SK-N-SH (cell line): ENCODE data around the gene GLB1L3. TPM values are rescaled to one million over a fixed set of nuclear protein-coding genes. Genes with fewer than 3 reads are reported as not detected.

Experiments
- CTCF ChIA-PET: fragments of 300-600, 350-600 bp; formaldehyde crosslinking; extraction: SDS; loops from one replicate; lab custom pipeline; 2021; lab: Yijun Ruan, JAX
- POLR2A ChIA-PET: fragments of 350-600 bp; sonication (Branson Sonifier 250); formaldehyde crosslinking; extraction: SDS; loops from one replicate; lab custom pipeline; 2020; ENCODE audit warnings: antibody characterized with exemption, inconsistent platforms; lab: Yijun Ruan, JAX
- DNase-seq: peaks from one replicate; pipeline ENCODE4 v3.0.0; 2012
- H2AFZ ChIP-seq: fragments of 200-600 bp; sonication (generic); 2 replicates; pipeline ENCODE4 v1.8.1; 2016; ENCODE audit warnings: antibody characterized with exemption, mild to moderate bottlenecking, low read depth
- H3F3A ChIP-seq: fragments of 200-600 bp; sonication (generic); replicated peaks from 2 replicates; pipeline ENCODE3; 2016; ENCODE audit warnings: antibody characterized with exemption, mild to moderate bottlenecking; ENCODE audit not compliant: insufficient read depth
- H3K27ac ChIP-seq, 2 experiments: fragments of 200-500 bp in 1 of 2; fragments of 200-600 bp in 1 of 2; sonication (Bioruptor generic) in 1 of 2; sonication (generic), shearing (Covaris generic) in 1 of 2; 2 replicates each; pipeline versions ENCODE4 v1.5.1 to v1.6.1; 2014 to 2016; ENCODE audit warnings: low read depth in 2 of 2, inconsistent platforms in 1 of 2, low read length in 1 of 2, mild to moderate bottlenecking in 1 of 2, mixed read lengths in 1 of 2
- H3K27me3 ChIP-seq: fragments of 200-600 bp; sonication (generic), shearing (Covaris generic); 2 replicates; pipeline ENCODE4 v1.6.1; 2016; ENCODE audit warnings: mixed run types; ENCODE audit not compliant: insufficient read depth
- H3K36me3 ChIP-seq, 2 experiments: fragments of 200-500 bp in 1 of 2; fragments of 200-600 bp in 1 of 2; sonication (Bioruptor generic) in 1 of 2; sonication (generic) in 1 of 2; replicated peaks in 1 of 2; 2 replicates each; pipeline versions ENCODE3 to v1.5.1; 2014 to 2016; ENCODE audit warnings: low read length in 1 of 2, mild to moderate bottlenecking in 1 of 2; ENCODE audit not compliant: insufficient read depth in 2 of 2, control insufficient read depth in 1 of 2
- H3K4me1 ChIP-seq, 2 experiments: fragments of 200-500 bp in 1 of 2; fragments of 200-600 bp in 1 of 2; sonication (Bioruptor generic) in 1 of 2; sonication (generic), shearing (Covaris generic) in 1 of 2; 2 replicates each; pipeline versions ENCODE4 v1.5.1 to v1.6.1; 2014 to 2016; ENCODE audit warnings: low read depth in 1 of 2, low read length in 1 of 2, mixed run types in 1 of 2; ENCODE audit not compliant: insufficient read depth in 2 of 2, control insufficient read depth in 1 of 2
- H3K4me2 ChIP-seq: fragments of 200-600 bp; sonication (generic), shearing (Covaris generic); 2 replicates; pipeline ENCODE4 v1.6.1; 2017; ENCODE audit warnings: mixed run types
- H3K4me3 ChIP-seq, 2 experiments: fragments of 200-500 bp in 1 of 2; fragments of 200-600 bp in 1 of 2; sonication (Bioruptor generic) in 1 of 2; sonication (generic), shearing (Covaris generic) in 1 of 2; 2 replicates each; pipeline versions ENCODE4 v1.5.1 to v1.8.1; 2014 to 2016; ENCODE audit warnings: low read depth in 2 of 2, inconsistent platforms in 1 of 2, low read length in 1 of 2, mild to moderate bottlenecking in 1 of 2, mixed read lengths in 1 of 2, moderate library complexity in 1 of 2
- H3K79me2 ChIP-seq: fragments of 200-600 bp; sonication (generic); 2 replicates; pipeline ENCODE4 v1.8.1; 2017; ENCODE audit warnings: mild to moderate bottlenecking; ENCODE audit not compliant: insufficient read depth
- H3K9ac ChIP-seq: fragments of 200-600 bp; sonication (generic); 2 replicates; pipeline ENCODE4 v1.6.1; 2017; ENCODE audit warnings: mixed run types
- H3K9me2 ChIP-seq: fragments of 200-600 bp; sonication (generic); 2 replicates; pipeline ENCODE4 v1.6.1; 2017; ENCODE audit warnings: mixed run types
- H3K9me3 ChIP-seq: fragments of 200-600 bp; sonication (generic); 2 replicates; pipeline ENCODE4 v1.6.1; 2017; ENCODE audit warnings: mixed run types, mild to moderate bottlenecking, moderate library complexity
- H4K20me1 ChIP-seq: fragments of 200-600 bp; sonication (generic); 2 replicates; pipeline ENCODE4 v1.6.1; 2017; ENCODE audit warnings: mild to moderate bottlenecking, mixed run types; ENCODE audit not compliant: insufficient read depth
- CHD2 ChIP-seq: fragments of 150-350 bp; IDR thresholded peaks from 2 replicates; pipeline ENCODE4 v1.6.1; 2018; ENCODE audit warnings: low read length; ENCODE audit not compliant: partially characterized antibody
- EP300 ChIP-seq, 2 experiments: IDR thresholded peaks; 2 replicates each; pipeline versions ENCODE4 v1.4.0 to v1.6.1; 2012; ENCODE audit warnings: borderline replicate concordance in 1 of 2, low read depth in 1 of 2, low read length in 1 of 2
- EZH2phosphoT487 ChIP-seq: fragments of 200-600 bp; sonication (generic); IDR thresholded peaks from 2 replicates; pipeline ENCODE4 v1.6.1; 2017; ENCODE audit warnings: low read depth, mixed run types, mild to moderate bottlenecking, antibody characterized with exemption, moderate library complexity, borderline replicate concordance
- FOXJ3 ChIP-seq: sonication (generic); formaldehyde crosslinking; IDR thresholded peaks from 2 replicates; pipeline ENCODE4 v1.5.1; 2020; ENCODE audit warnings: mild to moderate bottlenecking, missing genetic modification reagents
- FOXM1 ChIP-seq: IDR thresholded peaks from 2 replicates; pipeline ENCODE4 v1.4.0; 2012; ENCODE audit warnings: low read depth, mild to moderate bottlenecking
- GABPA ChIP-seq: IDR thresholded peaks from 2 replicates; pipeline ENCODE4 v1.4.0; 2012; ENCODE audit warnings: low read depth, mild to moderate bottlenecking
- GATA2 ChIP-seq: sonication (generic); formaldehyde crosslinking; IDR thresholded peaks from 2 replicates; pipeline ENCODE4 v1.5.0; 2020; ENCODE audit warnings: mild to moderate bottlenecking, missing genetic modification reagents
- NFIC ChIP-seq: IDR thresholded peaks from 2 replicates; pipeline ENCODE4 v1.4.0; 2012; ENCODE audit warnings: borderline replicate concordance
- NRF1 ChIP-seq: IDR thresholded peaks from 2 replicates; pipeline ENCODE4 v1.6.1; 2012; ENCODE audit warnings: low read depth, mild to moderate bottlenecking, low read length
- RFX5 ChIP-seq: IDR thresholded peaks from 2 replicates; pipeline ENCODE4 v1.6.1; 2012; ENCODE audit warnings: mild to moderate bottlenecking, improper control_type of control experiment, low read length
- RXRA ChIP-seq: IDR thresholded peaks from 2 replicates; pipeline ENCODE4 v1.4.0; 2012; ENCODE audit warnings: low read depth, mild to moderate bottlenecking, borderline replicate concordance
- TEAD4 ChIP-seq: IDR thresholded peaks from 2 replicates; pipeline ENCODE4 v1.4.0; 2012; ENCODE audit warnings: mild to moderate bottlenecking, borderline replicate concordance; ENCODE audit not compliant: insufficient read depth
- WGBS: methylation state at CpG from one replicate; pipeline ENCODE4 v1.1.6; 2017; ENCODE audit warnings: low lambda C conversion rate; 5-methylcytosine and 5-hydroxymethylcytosine counted together
- polyA plus RNA-seq, 3 experiments: library from polyadenylated mRNA; depleted of rRNA; stranded (reverse); fragments of >200 nt; gene quantifications; 2 replicates each; pipeline ENCODE4 v1.2.3, GENCODE V29; 2012
- TF ChIP-seq, protein P1 (sequence below): IDR thresholded peaks from 2 replicates; pipeline ENCODE4 v1.4.0; 2012; ENCODE audit warnings: low read depth, borderline replicate concordance
- TF ChIP-seq, protein P2 (sequence below): fragments of 200-600 bp; sonication (generic); IDR thresholded peaks from 2 replicates; pipeline ENCODE4 v1.6.1; 2017; ENCODE audit warnings: antibody characterized with exemption, mild to moderate bottlenecking, moderate library complexity
- TF ChIP-seq, protein P3 (sequence below): IDR thresholded peaks from 2 replicates; pipeline ENCODE4 v1.6.1; 2012; ENCODE audit warnings: mild to moderate bottlenecking, low read depth, low read length, moderate library complexity
- TF ChIP-seq, protein P4 (sequence below): IDR thresholded peaks from 2 replicates; pipeline ENCODE4; 2012
- TF ChIP-seq, protein P5 (sequence below): IDR thresholded peaks from 2 replicates; pipeline ENCODE4 v1.4.0; 2012; ENCODE audit warnings: low read depth
- TF ChIP-seq, protein P6 (sequence below): fragments of 150-350 bp; IDR thresholded peaks from 2 replicates; pipeline ENCODE4 v1.6.1; 2017; ENCODE audit warnings: antibody characterized with exemption, low read length, low read depth, borderline replicate concordance

Gene GLB1L3
- polyA plus RNA-seq, 1 of the 3 experiments (the other 2 are of a cell fraction): not detected

DNA sequence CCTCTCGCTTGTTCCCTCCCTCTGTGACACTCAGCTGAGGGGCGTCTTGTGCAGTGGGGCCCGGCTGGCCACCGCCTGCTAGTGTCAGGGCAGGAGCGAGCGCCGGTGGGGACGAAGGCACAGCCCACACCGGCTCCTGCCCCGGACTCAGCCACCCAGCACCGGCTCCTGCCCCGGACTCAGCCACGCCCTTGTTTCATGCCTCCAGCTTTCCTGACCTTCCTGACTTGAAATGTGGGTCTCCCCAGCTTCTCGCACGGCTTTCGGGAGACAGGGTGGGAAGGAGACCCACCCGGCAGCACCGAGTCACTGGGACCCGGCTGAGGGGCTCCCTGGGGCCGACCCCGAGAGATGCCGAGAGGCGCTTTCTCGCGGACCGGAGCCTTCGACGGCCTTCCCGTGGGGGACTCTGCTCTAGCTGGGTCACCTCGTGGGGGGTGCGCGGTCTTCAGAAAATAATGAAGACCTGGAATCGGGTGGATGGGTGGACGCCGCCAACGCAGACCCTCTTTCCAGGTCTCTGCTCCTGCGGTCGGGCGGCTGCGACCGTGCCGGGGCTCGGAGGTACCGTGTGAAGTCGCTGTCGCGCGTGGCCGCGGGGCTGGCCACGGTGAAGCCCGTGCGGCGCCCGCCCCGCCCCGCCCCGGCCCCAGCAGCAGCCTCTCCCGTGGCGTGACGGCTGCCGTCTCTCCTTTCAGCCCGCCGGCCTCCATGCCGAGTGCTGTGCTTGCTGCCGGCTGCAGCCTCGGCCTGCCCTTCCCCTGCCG is 65.8 kb downstream of the GLB1L3 start:
- no peak overlapping the region for H3K9ac ChIP-seq
- H3K27ac ChIP-seq: no peak overlapping the region
- H3K36me3 ChIP-seq: no peaks in the 10 kb centered on the region
- H4K20me1 ChIP-seq: no peaks in the 10 kb centered on the region
- H3K79me2 ChIP-seq: no peaks in the 10 kb centered on the region
- no peaks in the 10 kb centered on the region for H3K4me1 ChIP-seq
- no peak for DNase-seq
- no peaks in the 10 kb centered on the region for H3F3A ChIP-seq
- no peak for TF ChIP-seq GABPA
- TF ChIP-seq NFIC: no peak
- TF ChIP-seq NRF1: no peak
- TF ChIP-seq, protein P1, sequence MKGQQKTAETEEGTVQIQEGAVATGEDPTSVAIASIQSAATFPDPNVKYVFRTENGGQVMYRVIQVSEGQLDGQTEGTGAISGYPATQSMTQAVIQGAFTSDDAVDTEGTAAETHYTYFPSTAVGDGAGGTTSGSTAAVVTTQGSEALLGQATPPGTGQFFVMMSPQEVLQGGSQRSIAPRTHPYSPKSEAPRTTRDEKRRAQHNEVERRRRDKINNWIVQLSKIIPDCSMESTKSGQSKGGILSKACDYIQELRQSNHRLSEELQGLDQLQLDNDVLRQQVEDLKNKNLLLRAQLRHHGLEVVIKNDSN: no peak
- no peak for TF ChIP-seq RFX5
- no peak for TF ChIP-seq FOXM1
- TF ChIP-seq, protein P2, sequence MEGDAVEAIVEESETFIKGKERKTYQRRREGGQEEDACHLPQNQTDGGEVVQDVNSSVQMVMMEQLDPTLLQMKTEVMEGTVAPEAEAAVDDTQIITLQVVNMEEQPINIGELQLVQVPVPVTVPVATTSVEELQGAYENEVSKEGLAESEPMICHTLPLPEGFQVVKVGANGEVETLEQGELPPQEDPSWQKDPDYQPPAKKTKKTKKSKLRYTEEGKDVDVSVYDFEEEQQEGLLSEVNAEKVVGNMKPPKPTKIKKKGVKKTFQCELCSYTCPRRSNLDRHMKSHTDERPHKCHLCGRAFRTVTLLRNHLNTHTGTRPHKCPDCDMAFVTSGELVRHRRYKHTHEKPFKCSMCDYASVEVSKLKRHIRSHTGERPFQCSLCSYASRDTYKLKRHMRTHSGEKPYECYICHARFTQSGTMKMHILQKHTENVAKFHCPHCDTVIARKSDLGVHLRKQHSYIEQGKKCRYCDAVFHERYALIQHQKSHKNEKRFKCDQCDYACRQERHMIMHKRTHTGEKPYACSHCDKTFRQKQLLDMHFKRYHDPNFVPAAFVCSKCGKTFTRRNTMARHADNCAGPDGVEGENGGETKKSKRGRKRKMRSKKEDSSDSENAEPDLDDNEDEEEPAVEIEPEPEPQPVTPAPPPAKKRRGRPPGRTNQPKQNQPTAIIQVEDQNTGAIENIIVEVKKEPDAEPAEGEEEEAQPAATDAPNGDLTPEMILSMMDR: no peak
- TF ChIP-seq, protein P3, sequence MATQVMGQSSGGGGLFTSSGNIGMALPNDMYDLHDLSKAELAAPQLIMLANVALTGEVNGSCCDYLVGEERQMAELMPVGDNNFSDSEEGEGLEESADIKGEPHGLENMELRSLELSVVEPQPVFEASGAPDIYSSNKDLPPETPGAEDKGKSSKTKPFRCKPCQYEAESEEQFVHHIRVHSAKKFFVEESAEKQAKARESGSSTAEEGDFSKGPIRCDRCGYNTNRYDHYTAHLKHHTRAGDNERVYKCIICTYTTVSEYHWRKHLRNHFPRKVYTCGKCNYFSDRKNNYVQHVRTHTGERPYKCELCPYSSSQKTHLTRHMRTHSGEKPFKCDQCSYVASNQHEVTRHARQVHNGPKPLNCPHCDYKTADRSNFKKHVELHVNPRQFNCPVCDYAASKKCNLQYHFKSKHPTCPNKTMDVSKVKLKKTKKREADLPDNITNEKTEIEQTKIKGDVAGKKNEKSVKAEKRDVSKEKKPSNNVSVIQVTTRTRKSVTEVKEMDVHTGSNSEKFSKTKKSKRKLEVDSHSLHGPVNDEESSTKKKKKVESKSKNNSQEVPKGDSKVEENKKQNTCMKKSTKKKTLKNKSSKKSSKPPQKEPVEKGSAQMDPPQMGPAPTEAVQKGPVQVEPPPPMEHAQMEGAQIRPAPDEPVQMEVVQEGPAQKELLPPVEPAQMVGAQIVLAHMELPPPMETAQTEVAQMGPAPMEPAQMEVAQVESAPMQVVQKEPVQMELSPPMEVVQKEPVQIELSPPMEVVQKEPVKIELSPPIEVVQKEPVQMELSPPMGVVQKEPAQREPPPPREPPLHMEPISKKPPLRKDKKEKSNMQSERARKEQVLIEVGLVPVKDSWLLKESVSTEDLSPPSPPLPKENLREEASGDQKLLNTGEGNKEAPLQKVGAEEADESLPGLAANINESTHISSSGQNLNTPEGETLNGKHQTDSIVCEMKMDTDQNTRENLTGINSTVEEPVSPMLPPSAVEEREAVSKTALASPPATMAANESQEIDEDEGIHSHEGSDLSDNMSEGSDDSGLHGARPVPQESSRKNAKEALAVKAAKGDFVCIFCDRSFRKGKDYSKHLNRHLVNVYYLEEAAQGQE: no peak
- TF ChIP-seq, protein P4, sequence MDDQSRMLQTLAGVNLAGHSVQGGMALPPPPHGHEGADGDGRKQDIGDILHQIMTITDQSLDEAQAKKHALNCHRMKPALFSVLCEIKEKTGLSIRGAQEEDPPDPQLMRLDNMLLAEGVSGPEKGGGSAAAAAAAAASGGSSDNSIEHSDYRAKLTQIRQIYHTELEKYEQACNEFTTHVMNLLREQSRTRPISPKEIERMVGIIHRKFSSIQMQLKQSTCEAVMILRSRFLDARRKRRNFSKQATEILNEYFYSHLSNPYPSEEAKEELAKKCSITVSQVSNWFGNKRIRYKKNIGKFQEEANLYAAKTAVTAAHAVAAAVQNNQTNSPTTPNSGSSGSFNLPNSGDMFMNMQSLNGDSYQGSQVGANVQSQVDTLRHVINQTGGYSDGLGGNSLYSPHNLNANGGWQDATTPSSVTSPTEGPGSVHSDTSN: no peak
- TF ChIP-seq GATA2 (CRISPR knock-in tag): no peak
- TF ChIP-seq EP300 (IDR thresholded peaks at IDR 0.05; ENCODE audit: borderline replicate concordance in 1 of 2, low read depth in 1 of 2, low read length in 1 of 2): no peak
- TF ChIP-seq TEAD4: no peak
- TF ChIP-seq CHD2: no peak
- TF ChIP-seq EZH2phosphoT487: no peak
- TF ChIP-seq, protein P5, sequence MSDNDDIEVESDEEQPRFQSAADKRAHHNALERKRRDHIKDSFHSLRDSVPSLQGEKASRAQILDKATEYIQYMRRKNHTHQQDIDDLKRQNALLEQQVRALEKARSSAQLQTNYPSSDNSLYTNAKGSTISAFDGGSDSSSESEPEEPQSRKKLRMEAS: no peak
- TF ChIP-seq, protein P6, sequence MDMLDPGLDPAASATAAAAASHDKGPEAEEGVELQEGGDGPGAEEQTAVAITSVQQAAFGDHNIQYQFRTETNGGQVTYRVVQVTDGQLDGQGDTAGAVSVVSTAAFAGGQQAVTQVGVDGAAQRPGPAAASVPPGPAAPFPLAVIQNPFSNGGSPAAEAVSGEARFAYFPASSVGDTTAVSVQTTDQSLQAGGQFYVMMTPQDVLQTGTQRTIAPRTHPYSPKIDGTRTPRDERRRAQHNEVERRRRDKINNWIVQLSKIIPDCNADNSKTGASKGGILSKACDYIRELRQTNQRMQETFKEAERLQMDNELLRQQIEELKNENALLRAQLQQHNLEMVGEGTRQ: no peak
- TF ChIP-seq RXRA: no peak
- no peak for TF ChIP-seq FOXJ3 (CRISPR knock-in tag)
- H3K4me3 ChIP-seq: no peak overlapping the region
- H3K27me3 ChIP-seq: no peaks in the 10 kb centered on the region
- 90% methylated on average over 33 of the region's 68 CpGs for WGBS
- ChIA-PET POLR2A (no interaction called here), CTCF (interaction anchor here (1.2 to 1.9 kb wide), 3 partner anchors 13 to 23 kb away, joined by 4 to 5 read pairs (median 4); no protein-coding TSS in a partner anchor)
- H2AFZ ChIP-seq: no peak overlapping the region
- H3K4me2 ChIP-seq: no peak overlapping the region
- H3K9me3 ChIP-seq: no peaks in the 10 kb centered on the region
- H3K9me2 ChIP-seq: no peaks in the 10 kb centered on the region
